ENCODE measurements around the gene SHD.
"Not testable (repeated sequence)": the region's sequence is repeated elsewhere in the genome, so short reads cannot be mapped to it uniquely, and the experiment has no call there.

The SHD gene

DNA sequence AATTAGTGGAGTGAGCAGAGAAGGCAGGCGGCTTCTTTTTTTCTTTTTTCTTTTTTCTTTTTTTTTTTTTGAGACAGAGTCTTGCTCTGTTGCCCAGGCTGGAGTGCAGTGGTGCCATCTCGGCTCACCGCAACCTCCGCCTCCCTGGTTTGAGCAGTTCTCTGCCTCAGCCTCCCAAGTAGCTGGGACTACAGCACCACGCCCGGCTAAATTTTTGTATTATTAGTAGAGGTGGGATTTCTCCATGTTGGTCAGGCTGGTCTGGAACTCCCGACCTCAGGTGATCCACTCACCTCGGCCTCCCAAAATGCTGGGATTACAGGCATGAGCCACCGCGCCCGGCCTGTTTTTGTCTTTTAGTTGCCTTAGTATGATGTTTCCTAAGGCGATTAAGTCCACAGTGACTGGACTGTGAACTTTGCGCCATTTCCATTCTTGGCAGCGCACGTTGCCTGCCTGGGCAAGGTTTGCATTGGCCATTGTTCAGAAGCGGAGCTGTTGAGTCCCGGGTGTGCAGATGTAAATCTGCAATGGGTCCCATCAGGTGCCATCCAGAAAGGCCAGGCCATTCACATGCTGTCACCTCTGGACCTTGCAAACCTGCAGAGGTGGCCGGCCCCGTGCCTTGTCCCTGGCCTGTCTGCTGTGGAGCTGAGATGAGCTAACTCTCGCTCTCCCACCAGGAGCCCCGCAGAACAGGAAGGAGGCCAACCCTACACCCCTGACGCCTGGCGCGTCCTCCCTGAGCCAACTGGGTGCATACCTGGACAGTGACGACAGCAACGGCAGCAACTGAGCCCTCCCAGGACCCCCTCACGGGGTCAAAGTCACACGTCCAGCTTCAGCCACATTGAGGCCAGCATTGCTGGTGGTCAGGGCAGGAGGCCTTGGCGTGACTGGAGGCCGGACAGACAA, 10.9 kb upstream of the SHD start:
- FAIRE-seq: no peak

DNA sequence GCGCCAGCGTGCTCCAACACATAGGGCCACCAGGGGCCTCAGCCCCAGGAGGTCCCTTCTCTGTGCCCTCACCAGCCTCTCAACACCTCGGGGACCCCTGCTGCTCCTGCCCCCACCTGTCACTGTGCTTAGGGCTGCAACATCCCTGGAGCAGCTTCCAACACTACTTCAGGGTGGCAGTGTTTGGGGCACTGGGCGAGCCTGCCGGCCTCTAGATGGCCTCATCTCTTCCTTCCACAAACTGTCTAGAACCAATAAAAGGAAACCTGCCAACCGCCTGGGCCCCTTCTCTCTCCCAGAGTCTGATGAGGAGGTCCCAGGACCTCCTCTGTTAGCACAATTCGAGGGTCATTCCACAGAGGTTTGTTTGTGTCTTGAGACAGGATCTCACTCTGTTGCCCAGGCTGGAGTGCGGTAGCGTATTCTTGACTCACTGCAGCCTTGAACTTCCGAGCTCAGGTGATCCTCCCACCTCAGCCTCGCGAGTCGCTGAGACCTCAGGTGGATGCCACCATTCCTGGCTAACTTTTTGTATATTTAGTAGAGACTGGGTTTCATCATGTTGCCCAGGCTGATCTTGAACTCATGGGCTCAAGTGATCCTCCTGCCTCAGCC, 10.1 kb upstream of the SHD start:
- no peak for FAIRE-seq

DNA sequence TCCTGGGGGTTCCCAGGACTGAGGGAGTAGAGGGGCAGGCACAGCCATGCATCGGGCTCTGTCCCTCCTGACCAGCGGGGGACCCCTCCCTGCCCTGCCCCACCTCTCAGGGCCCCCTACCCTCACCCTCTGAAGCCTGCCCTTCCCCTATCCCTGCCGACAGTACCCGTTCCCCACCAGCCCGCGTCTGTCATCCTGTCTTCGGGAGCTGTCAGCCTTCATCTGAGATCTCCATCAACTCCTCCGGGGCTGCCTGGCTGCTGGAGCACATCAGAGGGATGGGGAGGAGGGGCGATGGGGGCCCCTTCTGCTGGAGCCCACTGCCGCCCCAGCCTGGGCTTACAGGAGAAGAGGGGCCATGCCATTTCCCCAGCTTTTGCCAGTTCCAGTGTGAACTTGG, 6.2 kb upstream of the SHD start:
- no peak for FAIRE-seq

DNA sequence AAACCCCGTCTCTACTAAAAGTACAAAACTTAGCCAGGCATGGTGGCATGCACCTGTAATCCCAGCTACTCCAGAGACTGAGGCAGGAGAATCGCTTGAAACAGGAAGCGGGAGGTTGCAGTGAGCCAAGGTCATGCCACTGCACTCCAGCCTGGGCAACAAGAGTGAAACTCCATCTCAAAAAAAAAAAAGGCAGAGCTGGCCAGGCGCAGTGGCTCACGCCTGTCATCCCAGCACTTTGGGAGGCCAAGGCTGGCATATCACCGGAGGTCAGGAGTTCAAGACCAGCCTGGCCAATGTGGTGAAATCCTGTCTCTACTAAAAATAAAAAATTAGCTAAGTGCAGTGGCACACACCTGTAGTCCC, 4.8 kb upstream of the SHD start:
- not testable (repeated sequence) for FAIRE-seq

DNA sequence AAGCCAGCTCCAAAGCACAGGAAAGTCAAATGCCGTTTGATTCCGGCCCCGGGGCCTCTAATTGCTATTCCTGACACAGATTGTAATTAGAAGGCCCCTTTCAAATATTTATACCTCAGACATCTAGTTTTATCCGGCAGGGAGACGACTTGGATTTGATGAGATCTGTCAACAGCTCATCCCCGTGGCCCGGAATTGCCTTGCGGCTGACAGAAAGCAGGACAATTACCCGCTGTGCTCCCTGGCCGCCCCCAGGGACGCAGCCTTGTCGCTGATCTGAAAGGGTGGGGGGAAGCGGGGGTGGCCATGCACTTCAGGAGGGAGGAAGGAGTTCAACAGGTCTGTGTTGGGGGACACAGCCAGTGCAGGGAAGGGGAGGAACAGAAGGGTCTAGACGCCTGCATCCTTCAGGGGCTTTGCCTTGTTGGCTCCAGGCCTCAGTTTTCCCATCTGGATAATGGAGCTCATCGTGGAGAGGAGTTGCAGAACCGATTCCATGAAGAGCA, 1.8 kb upstream of the SHD start:
- FAIRE-seq: no peak

DNA sequence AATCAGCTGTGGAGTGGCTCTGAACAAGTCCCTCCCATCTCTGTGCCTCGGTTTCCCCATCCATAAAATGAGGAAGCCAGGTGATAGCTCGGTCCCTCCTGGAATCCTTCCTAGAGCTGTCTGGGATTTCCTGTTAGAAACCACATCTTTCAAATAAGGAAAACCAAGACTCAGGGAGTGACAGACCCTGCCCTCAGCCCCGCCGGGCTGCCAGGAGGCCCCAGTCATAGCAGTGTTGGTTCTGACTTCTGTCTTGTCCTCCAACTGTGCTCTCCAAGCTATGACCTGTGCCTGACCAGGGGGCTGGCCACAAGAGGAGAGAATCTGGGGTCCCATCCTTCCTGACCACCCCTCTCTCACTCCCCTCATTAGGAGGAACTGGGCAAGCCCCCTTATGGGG, 1.1 kb upstream of the SHD start:
- FAIRE-seq: no peak

DNA sequence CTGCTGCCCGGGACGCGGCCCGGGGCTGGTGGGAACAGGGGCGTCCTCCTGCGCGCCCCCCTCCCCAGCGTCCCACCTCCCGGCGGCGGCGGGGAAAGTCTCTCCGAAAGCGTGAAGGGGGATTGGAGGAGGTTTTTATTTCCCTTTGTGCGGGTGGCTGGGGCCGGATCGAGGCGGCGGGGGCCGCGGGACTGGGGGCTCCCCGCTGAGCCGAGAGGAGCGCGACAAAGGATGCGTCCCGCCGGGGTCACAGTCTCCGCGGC, 132 bp downstream of the SHD start:
- no peak for FAIRE-seq

DNA sequence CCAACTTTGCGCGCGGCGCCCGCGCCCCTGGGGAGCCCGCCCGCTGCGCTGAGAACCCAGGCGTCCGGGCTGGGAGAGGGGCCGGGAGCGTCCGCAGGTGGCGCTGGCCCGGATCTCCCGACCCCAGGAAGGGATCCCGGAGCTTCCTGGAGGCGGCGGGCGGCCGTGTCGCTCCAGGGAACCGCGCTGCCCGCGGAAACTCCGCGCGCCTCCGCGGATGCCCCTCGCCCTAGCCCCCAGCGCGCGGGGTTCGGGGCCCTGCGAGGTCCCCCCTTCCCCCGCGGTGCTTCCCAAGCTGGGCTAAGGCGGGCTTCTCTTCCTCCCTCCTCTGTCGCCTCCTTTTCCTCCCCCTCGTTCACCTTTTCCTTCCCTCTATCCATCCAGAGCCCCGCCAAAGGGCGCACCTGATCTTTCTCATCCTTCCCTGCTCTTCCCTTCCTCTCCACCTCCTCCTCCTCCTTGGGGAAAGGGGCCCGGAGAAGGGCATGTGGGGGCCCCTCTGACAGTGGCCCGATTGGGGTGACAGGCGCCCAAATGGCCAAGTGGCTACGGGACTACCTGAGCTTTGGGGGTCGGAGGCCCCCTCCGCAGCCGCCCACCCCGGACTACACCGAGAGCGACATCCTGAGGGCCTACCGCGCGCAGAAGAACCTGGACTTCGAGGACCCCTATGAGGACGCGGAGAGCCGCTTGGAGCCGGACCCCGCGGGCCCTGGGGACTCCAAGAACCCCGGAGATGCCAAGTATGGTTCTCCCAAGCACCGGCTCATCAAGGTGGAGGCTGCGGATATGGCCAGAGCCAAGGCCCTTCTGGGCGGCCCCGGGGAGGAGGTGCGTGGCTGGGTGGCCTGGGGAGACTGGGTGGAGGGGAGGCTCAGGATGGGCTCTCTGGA, 710 bp downstream of the SHD start:
- FAIRE-seq: no peak

DNA sequence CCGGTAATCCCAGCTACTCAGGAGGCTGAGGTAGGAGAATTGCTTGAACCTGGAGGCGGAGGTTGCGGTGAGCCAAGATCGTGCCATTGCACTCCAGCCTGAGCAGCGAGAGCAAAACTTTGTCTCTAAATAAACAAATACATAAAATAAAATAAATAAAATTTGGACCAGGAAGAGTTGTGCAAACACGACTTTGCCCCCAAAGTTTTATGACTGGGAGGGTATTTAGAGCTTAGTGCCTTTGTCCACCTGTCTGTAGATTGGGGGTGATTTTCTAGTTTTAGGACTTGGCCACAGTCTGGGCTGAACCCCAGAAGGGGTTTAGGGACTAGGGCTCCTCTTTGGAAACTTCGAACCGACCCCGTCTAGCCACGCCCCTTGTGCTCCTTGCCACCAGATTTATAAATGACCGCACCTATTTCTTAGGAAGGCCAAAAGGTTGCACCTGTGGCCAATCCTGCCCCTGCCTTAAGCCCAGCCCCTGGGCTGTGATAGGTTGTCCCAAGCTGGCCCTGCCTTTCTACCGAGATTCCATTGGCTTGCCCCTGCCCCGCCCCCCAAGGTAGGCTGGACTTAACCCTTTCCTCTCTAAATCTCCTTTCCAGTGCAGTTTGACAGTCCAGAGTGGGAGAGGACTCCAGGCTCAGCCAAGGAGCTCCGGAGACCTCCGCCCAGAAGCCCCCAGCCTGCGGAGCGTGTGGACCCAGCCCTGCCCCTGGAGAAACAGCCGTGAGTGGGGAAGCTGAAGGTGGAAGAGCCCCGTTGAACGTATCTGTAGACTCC, 5.3 kb downstream of the SHD start:
- no peak for FAIRE-seq

GRCh38 chr19:4284974-4285373, 5.9 kb downstream of the SHD start:
- no peak for FAIRE-seq

DNA sequence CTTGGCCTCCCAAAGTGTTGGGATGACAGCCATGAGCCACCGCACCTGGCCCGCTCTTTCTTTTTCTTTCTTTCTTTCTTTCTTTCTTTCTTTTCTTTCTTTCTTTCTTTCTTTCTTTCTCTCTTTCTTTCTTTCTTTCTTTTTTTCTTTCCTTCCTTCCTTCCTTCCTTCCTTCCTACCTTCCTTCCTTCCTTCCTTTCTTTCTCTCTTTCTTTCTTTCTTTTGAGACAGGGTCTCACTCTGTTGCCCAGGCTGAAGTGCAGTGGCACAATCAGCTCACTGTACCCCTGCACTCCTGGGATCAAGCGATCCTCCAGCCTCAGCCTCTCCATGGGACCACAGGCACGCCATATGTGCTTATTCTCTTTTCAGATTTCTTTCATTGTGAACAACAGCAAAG, 7.1 kb downstream of the SHD start:
- FAIRE-seq: not testable (repeated sequence)

DNA sequence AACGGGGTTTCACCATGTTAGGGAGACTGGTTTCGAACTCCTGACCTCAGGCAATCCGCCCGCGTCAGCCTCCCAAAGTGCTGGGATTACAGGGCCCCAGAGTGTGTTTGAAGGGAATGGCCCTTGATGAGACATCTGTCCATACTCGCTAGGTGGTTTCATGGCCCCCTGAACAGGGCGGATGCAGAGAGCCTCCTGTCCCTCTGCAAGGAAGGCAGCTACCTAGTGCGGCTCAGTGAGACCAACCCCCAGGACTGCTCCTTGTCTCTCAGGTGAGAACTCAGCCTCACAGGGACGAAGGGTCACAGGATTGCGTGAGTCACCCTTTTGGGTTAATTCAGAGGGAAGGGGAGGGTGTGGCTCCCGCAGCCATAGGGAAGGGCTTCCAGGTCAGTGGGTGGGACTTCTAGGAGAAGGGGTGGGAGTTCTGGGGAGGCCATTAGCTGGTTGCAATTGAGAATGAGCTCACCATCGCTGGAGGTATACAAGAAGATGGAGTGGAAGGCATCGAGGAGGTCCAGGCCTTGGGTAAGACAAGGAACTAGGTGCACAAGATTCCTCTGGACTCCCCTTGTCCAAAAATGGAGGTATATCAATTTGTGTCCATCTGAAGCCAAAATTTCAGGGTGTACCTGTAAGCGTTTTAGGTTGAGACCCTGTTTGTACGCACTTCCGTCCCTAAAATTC, 9.2 kb downstream of the SHD start:
- no peak for FAIRE-seq

GRCh38 chr19:4291184-4291732, 12.2 kb downstream of the SHD start:
- FAIRE-seq: no peak

DNA sequence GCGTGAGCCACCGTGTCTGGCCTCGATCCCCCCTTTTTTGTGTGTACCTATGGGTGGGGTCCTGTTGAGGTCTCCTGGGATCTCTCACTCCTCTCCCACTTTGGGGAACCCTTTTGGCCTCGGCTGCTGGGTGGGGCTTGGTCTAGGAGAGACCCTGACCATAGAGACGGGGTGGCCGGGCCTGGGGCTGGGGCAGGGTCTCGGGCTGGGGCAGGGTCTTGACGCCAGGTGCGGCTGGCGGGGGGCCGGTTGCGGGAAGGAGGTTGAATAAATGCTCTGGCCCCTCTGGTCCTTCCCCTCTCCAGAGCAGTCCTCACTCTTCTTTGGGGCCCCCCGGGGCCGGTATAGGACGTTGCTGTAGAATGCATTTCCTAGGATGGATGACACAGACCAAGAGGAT, 13.4 kb downstream of the SHD start:
- no peak for FAIRE-seq

DNA sequence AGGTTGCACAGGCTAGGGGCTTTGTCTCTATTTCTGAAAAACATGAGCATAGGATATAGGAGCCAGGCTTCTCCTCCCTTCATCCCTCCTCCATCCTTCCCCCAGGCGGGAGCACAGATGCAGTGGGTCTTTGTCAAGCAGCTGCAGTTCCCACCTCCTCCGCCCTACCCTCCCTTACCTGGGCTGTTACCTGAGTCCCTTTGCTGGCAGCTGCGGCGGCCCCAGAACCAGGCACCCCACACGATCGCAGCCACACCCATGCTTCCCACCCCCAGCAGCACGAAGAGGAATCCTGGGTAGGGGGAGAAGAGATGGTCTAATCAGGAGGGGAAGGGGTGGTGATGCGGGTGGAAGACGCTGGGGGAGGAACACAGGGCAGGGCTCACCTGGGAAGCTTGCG, 15.3 kb downstream of the SHD start:
- FAIRE-seq: no peak

GRCh38 chr19:4295972-4296771, 17.1 kb downstream of the SHD start:
- no peak for FAIRE-seq

DNA sequence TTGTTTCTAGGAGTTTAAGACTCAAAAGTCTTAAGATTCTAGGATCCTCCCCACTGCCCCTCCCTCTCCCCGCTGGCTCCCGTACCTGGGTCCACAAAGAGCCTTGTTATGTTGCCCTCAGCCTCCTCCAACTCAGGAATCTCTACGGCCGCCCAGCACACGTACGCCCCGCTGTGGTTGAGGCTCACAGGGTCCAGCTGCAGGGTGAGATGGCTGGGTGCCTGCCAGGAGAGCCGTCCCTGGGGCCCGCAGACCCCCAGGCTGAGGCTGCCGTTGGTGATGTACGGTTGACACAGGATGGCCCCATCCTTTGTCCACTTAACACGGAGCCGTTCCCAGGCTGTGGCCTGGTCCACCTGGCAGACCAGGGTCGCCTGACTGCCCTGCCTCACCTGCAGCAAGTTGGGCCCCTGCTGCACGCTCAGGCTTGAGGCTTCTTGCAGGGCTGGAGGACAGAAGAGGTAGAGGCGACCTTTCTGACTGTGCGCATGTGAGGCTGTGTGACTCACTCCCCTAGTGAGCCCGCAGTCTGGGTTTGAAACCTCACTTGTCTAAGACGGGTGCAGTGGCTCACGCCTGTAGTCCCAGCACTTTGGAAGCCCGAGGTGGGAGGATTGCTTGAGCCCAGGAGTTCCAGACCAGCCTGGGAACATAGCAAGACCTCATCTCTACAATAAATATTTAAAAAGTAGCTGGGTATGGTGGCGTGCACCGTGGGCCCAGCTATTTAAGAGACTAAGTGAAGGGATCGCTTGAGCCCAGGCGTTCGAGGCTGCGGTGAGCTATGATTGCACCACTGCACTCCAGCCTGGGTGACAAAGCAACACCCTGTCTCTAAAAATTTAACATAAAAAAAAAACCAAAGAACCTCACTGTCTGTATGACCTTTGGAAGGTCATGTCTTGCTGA, 19.1 kb downstream of the SHD start:
- no peak for FAIRE-seq

DNA sequence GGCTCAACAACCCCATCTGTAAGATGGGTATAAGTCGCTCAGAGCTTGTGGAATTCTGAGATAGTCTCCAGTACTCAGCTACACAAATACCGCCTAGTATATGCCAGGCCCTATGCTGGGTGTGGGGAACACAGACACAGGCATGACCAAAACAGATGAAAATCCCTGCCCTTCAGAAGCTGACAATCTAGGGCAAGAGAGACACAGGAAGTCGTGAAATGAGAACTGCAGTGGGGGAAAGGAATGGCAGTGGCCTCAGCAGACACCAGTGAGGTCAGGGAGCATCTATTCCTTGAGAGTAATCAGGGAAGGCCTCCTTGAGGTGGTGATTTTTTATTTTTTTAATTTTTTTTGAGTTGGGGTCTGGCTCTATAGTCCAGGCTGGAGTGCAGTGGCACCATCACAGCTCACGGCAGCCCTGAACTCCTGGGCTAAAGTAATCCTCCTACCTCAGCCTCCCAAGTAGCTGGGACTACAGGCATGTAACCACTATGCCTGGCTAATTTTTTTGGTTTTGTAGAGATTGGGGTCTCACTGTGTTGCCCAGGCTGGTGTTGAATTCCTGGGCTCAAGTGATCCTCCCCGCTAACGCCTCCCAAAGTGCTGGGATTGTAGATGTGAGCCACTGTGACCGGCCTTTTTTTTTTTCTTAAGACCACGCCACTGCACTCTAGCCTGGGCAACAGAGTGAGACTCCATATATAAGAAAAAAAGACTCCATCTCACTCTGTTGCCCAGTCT, 19.9 kb downstream of the SHD start:
- no peak for FAIRE-seq

- no peak for FAIRE-seq
Observed at GRCh38 chr19:4300589-4300988, 21.5 kb downstream of the SHD start.

Data from A204.1 (cell line).